ENCODE results near the gene TBXAS1.

The TBXAS1 gene

GRCh38 chr7:139949629-139950028 lies 120.6 kb downstream of the TBXAS1 start:
- DNase-seq = no peak

- DNase-seq = no peak
Measured at GRCh38 chr7:139950881-139951525, 121.9 kb downstream of the TBXAS1 start.

GRCh38 chr7:139953229-139953628 lies 124.2 kb downstream of the TBXAS1 start:
- no peak for DNase-seq

- DNase-seq = no peak
Measured at GRCh38 chr7:139955109-139955820, 126.2 kb downstream of the TBXAS1 start.

GRCh38 chr7:139958599-139959284 lies 129.7 kb downstream of the TBXAS1 start:
- no peak for DNase-seq

- no peak for DNase-seq
Measured at GRCh38 chr7:139959285-139959628, 130.2 kb downstream of the TBXAS1 start.

- no peak for DNase-seq
Measured at GRCh38 chr7:139959718-139960117, 130.7 kb downstream of the TBXAS1 start.

GRCh38 chr7:139960157-139960556 lies 131.1 kb downstream of the TBXAS1 start:
- DNase-seq = no peak

- no peak for DNase-seq
Measured at GRCh38 chr7:139965942-139966628, 137.0 kb downstream of the TBXAS1 start.

- DNase-seq = no peak
Measured at GRCh38 chr7:139966949-139967348, 137.9 kb downstream of the TBXAS1 start.

- DNase-seq = no peak
Measured at GRCh38 chr7:139968931-139969330, 139.9 kb downstream of the TBXAS1 start.

GRCh38 chr7:139972029-139972428 lies 143.0 kb downstream of the TBXAS1 start:
- no peak for DNase-seq

- DNase-seq = no peak
Measured at GRCh38 chr7:139973101-139974050, 144.3 kb downstream of the TBXAS1 start.

GRCh38 chr7:139974179-139974811 lies 145.2 kb downstream of the TBXAS1 start:
- DNase-seq = no peak

GRCh38 chr7:139976055-139976837 lies 147.2 kb downstream of the TBXAS1 start:
- DNase-seq = no peak

- DNase-seq = no peak
Measured at GRCh38 chr7:139976838-139977656, 148.0 kb downstream of the TBXAS1 start.

GRCh38 chr7:139981511-139981895 lies 152.4 kb downstream of the TBXAS1 start:
- DNase-seq = no peak

GRCh38 chr7:139982927-139983920 lies 154.2 kb downstream of the TBXAS1 start:
- no peak for DNase-seq

All from NCI-H2081 treated with DMSO at 0.1 percent for 48 hours (cell line).